ENCODE measurements around the gene EDC3. TPM values are rescaled to one million over a fixed set of nuclear protein-coding genes. Genes with fewer than 3 reads are reported as not detected.
A peak's percentile ranks its signal among the peaks of the same experiment; 100 is the strongest.
"Not testable (repeated sequence)": the region's sequence is repeated elsewhere in the genome, so short reads cannot be mapped to it uniquely, and the experiment has no call there.

Gene EDC3
- total RNA-seq, 1 experiment from 2014 or later, result 5.3 TPM

DNA sequence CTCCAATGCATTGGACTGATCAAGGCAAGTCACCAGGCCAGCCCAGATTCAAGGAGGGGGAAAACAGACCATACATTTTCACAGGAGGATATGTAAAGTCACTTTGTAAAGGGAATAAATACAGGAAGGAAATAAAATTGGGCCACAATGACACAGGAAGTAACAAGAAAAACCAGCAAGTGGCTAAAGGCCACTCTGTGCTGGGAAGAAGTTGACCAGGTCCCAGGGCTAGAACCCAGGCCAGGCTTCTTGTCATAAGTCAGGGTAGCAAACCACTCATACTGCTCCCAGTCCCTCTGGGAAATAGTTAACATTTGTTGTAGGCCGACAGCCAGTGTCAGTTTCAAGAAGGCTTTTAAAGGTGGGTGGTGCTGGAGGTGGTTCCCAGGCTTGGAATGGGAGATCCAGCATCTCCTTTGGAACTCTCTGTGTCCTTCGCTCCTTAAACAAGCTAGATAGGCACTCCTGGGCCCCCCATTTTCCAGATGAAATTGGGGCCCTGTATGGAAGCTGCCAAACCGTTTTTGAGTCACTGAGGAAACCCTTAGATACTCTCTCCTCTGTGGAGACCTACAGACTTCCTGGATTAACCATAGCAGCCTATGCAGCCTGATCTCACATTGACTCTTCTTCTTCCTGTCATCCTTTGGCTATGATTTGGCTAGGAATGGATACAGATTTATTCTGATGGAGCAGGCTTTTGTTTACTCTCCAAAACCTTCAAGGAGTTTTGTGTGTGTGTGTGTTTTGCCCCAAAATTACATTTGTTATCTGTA lies 14.7 kb upstream of the EDC3 start:
- DNase-seq (ENCODE audit: low read depth), result no peak

GRCh38 chr15:74709892-74710291 lies 14.1 kb upstream of the EDC3 start:
- DNase-seq (ENCODE audit: low read depth), result no peak

DNA sequence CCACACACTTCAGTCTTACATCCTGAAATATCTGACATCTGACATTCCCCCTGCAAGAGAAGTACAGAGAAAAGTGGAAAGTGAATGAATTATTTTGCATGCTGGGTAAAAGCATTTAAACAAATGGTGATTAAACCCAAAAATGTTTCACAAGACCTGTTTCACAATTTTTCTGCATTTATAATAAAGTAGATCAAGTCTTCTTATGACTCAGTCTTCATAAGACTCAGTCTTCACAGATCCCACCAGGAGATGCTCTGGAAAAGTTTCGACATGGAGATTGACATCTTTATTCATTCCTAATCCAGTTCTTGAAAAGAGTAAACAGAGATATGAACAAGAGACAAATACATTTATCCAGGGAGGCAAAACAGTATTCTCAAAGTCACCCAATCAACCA lies 13.2 kb upstream of the EDC3 start:
- no peak for DNase-seq (ENCODE audit: low read depth)

- DNase-seq (ENCODE audit: low read depth), result no peak
Measured at GRCh38 chr15:74696808-74697207, 984 bp upstream of the EDC3 start.

- no peak for DNase-seq (ENCODE audit: low read depth)
Measured at GRCh38 chr15:74696398-74696729, 540 bp upstream of the EDC3 start.

DNA sequence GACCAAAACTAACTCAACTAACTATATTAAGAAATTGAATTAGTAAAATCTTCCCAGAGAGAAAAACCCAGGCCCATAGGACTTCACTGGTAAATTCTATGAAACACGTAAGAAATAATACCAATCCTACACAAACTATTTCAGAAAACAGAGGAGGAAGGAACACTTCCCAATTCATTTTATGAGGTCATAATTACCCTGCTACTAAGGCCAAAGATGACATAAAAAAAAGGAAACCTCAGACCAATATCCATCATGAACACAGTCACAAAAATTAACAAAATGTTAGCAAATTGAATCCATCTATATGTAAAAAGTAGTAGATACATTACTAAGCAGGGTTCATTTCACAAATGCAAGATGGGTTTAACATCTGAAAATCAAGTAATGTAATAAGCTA lies 3.5 kb downstream of the EDC3 start:
- no peak for DNase-seq (ENCODE audit: low read depth)

DNA sequence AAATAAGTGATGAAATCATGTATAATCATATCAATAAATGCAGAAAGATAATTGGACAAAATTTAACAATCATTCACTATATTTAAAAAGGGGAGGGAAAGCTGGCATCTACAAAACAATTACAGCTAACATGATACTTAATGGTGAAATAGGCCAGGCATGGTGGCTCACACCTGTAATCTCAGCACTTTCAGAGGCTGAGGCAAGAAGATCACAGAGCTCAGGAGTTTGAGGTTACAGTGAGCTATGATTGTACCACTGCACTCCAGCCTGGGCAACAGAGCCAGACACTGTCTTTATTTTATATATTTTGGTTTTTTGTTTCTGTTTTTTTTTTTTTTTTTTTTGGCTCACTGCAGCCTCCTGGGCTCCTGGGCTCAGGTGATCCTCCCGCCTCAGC lies 12.1 kb downstream of the EDC3 start:
- no peak for DNase-seq (ENCODE audit: low read depth)

DNA sequence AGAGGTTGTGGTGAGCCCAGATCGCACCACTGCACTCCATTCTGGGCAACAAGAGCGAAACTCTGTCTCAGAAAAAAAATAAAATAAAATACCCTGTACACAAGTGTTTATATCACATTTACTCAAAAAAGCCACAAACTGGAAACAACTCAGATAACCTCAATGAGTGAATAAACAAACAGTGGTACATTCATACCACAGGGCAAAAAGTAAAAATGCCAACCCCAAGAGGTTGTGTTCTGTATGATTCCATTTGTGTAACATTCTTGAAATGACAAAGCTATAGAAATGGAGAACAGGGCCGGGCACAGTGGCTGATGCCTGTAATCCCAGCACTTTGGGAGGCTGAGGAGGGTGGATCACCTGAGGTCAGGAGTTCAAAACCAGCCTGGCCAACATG lies 12.9 kb downstream of the EDC3 start:
- DNase-seq (ENCODE audit: low read depth), result no peak

- no peak for DNase-seq (ENCODE audit: low read depth)
Measured at GRCh38 chr15:74680456-74680855, 15.4 kb downstream of the EDC3 start.

DNA sequence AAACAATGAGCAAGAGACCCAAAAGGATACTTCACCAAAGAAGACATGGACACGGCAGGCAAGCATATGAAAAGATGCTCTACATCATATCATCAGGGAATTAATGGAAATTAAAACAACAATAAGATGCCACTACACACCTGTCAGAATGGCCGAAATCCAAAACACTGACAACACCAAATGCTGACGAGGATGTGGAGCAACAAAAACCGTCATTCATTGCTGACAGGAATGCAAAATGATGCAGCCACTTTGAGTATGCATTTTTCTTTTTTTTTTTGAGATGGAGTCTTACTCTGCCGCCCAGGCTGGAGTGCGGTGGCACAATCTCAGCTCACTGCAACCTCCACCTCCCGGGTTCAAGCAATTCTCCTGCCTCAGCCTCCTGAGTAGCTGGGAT lies 19.0 kb downstream of the EDC3 start:
- no peak for DNase-seq (ENCODE audit: low read depth)

DNA sequence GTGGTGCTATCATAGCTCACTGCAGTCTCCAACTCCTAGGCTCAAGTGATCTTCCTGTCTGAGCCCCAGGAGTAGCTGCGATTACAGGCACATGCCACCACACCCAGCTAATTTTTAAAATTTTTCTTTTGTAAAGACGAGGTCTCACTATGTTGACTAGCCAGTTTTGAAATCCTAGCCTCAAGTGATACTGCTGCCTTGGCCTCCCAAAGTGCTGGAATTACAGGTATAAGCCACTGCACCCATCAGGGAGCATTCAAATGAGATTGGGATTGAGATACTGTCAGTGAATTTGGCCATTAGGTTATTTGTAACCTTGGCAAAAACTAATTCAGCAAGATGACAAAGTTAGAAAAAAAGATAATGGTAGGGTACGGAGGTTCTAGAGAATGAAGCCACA lies 21.7 kb downstream of the EDC3 start:
- no peak for DNase-seq (ENCODE audit: low read depth)

DNA sequence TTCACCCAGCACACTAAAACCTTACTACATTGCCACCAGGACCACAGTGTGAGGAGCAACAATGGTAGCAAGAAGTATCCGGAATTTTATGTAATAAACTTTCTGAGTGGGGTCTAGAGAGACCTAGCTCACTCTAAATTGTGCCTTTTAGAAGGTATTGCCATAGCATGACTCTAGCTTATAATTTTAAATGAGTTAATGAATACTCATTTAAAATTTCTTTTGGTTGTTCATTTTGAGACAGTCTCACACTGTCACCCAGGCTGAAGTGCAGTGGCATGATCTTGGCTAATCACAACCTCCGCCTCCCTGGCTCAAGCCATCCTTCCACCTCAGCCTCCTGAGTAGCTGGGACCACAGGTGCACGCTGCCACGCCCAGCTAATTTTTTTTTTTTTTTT lies 26.2 kb downstream of the EDC3 start:
- DNase-seq (ENCODE audit: low read depth), result no peak

DNA sequence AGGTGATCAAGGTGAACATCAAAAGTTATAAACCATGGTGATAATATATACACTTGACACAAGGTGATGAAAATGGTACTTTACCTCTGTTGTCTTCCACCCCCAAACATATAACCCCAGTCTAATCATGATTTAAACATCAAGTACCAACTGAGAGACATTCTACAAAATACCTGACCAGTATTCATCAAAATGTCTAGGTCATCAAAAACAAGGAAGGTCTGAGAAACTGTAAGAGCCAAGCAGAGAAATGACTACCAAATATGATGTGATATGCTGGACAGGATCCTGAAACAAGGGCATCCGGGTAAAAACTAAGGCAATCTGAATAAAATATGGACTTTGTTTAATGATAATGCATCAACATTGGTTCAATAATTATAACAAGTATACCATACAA lies 27.8 kb downstream of the EDC3 start:
- no peak for DNase-seq (ENCODE audit: low read depth)

- no peak for DNase-seq (ENCODE audit: low read depth)
Measured at GRCh38 chr15:74664670-74665069, 31.2 kb downstream of the EDC3 start.

GRCh38 chr15:74664028-74664616 lies 31.7 kb downstream of the EDC3 start:
- DNase-seq (ENCODE audit: low read depth), result no peak

- DNase-seq (ENCODE audit: low read depth), result no peak
Measured at GRCh38 chr15:74663303-74664027, 32.4 kb downstream of the EDC3 start.

- DNase-seq (ENCODE audit: low read depth), result no peak
Measured at GRCh38 chr15:74662064-74662860, 33.6 kb downstream of the EDC3 start.

DNA sequence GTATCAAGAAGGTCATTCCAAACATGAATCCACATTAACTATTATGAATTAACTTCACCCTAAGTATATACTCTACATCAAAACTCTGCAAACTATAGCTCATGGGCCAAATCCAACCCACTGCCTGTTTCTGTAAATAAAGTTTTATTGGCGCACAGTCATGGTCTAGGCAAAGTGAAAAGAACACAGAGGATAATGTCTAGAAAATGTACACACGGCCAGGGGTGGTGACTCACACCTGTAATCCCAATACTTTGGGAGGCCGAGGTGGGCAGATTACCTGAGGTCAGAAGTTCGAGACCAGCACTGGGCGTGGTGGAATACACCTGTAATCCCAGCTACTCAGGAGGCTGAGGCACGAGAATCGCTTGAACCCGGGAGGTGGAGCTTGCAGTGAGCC lies 34.5 kb downstream of the EDC3 start:
- DNase-seq (ENCODE audit: low read depth), result not testable (repeated sequence)

GRCh38 chr15:74657846-74658245 lies 38.0 kb downstream of the EDC3 start:
- DNase-seq (ENCODE audit: low read depth), result peak; percentile 17

GRCh38 chr15:74656935-74657535 lies 38.8 kb downstream of the EDC3 start:
- no peak for DNase-seq (ENCODE audit: low read depth)

GRCh38 chr15:74655424-74655823 lies 40.4 kb downstream of the EDC3 start:
- DNase-seq (ENCODE audit: low read depth), result peak; percentile 48
